Uterus (tissue), 2 donors: Measurements from ENCODE around the gene MVK.
A peak's percentile ranks its signal among the peaks of the same experiment; 100 is the strongest.

Experiments
- CTCF ChIP-seq, 4 experiments: fragments of 200-600 bp in 2 of 4; fragments of 450-650 bp in 2 of 4; sonication (generic) in 2 of 4; IDR thresholded peaks; one replicate each; pipeline ENCODE4 v1.5.1; 2016 to 2019; ENCODE audit warnings: antibody characterized with exemption in 4 of 4, mild to moderate bottlenecking in 2 of 4, moderate library complexity in 1 of 4
- POLR2A ChIP-seq, 2 donors: fragments of 450-650 bp; IDR thresholded peaks; one replicate each; pipeline ENCODE4 v1.6.1; 2016; ENCODE audit warnings: antibody characterized with exemption in 2 of 2, mild to moderate bottlenecking in 1 of 2, moderate library complexity in 1 of 2

GRCh38 chr12:109573914-109574244 is 285 bp downstream of the MVK start:
- peak in 1 of 2 donors; percentile 4 for TF ChIP-seq POLR2A (IDR thresholded peaks at IDR 0.05)
- TF ChIP-seq CTCF (IDR thresholded peaks at IDR 0.05), result no peak
